CD4-positive, CD25-positive, alpha-beta regulatory T cell (primary cell): ENCODE data around the gene CCL27. TPM values are rescaled to one million over a fixed set of nuclear protein-coding genes. Genes with fewer than 3 reads are reported as not detected.
"Not testable (repeated sequence)": the region's sequence is repeated elsewhere in the genome, so short reads cannot be mapped to it uniquely, and the experiment has no call there.

Experiments used
- ATAC-seq, 2 donors: fragments of 150-1000 bp; cut with Tn5 transposase; one replicate each; pipeline ENCODE4 v1.10.0; 2021; ENCODE audit warnings: low read depth in 2 of 2, moderate number of reproducible peaks in 2 of 2, moderate library complexity in 1 of 2
- DNase-seq, 3 donors: peaks; one replicate each; pipeline versions ENCODE4 v3.0.0 to v3.0.0-alpha.2; 2012 to 2022; ENCODE audit warnings: mixed read lengths in 1 of 3
- H3K27ac ChIP-seq: one replicate; pipeline ENCODE4 v1.7.0; 2013; ENCODE audit warnings: mild to moderate bottlenecking, low read length; ENCODE audit not compliant: insufficient read depth, poor library complexity, severe bottlenecking
- H3K27me3 ChIP-seq: one replicate; pipeline ENCODE4 v1.7.0; 2013; ENCODE audit warnings: low read length; ENCODE audit not compliant: control insufficient read depth, insufficient read depth
- H3K36me3 ChIP-seq: one replicate; pipeline ENCODE4 v1.7.0; 2013; ENCODE audit warnings: mild to moderate bottlenecking, low read length, moderate library complexity; ENCODE audit not compliant: control insufficient read depth, insufficient read depth
- H3K4me1 ChIP-seq: 2 replicates; pipeline ENCODE4 v1.7.0; 2013; ENCODE audit warnings: mild to moderate bottlenecking, low read length; ENCODE audit not compliant: insufficient read depth, control insufficient read depth, poor library complexity, severe bottlenecking
- H3K4me3 ChIP-seq: one replicate; pipeline ENCODE4 v1.7.0; 2013; ENCODE audit warnings: low read depth, mild to moderate bottlenecking, low read length, moderate library complexity
- H3K9me3 ChIP-seq, 2 experiments: 1 replicate in 1 of 2; 2 replicates in 1 of 2; pipeline ENCODE4 v1.7.0; 2013; ENCODE audit warnings: low read length in 2 of 2, mild to moderate bottlenecking in 1 of 2, moderate library complexity in 1 of 2; ENCODE audit not compliant: control insufficient read depth in 2 of 2
- H3K27ac Mint-ChIP-seq, 3 donors: one replicate each; pipeline ENCODE4 v1.8.0; 2020 to 2022; ENCODE audit warnings: mild to moderate bottlenecking in 3 of 3, mixed read lengths in 3 of 3, moderate library complexity in 2 of 3
- H3K27me3 Mint-ChIP-seq: one replicate; pipeline ENCODE4 v1.8.0; 2022; ENCODE audit warnings: mild to moderate bottlenecking, mixed read lengths
- H3K36me3 Mint-ChIP-seq: one replicate; pipeline ENCODE4 v1.8.0; 2020; ENCODE audit warnings: mixed read lengths
- H3K4me1 Mint-ChIP-seq, 4 donors: one replicate each; pipeline ENCODE4 v1.8.0; 2020 to 2022; ENCODE audit warnings: mixed read lengths in 4 of 4, mild to moderate bottlenecking in 1 of 4
- H3K4me3 Mint-ChIP-seq, 4 donors: one replicate each; pipeline ENCODE4 v1.8.0; 2020 to 2022; ENCODE audit warnings: mild to moderate bottlenecking in 4 of 4, mixed read lengths in 4 of 4, moderate library complexity in 3 of 4
- H3K9me3 Mint-ChIP-seq, 7 donors: one replicate each; pipeline ENCODE4 v1.8.0; 2020 to 2022; ENCODE audit warnings: mixed read lengths in 7 of 7, mild to moderate bottlenecking in 3 of 7, moderate library complexity in 2 of 7
- polyA plus RNA-seq, 4 donors: library from polyadenylated mRNA; unstranded; fragments of 300-500 nt; fragmentation: Illumina TruSeq; gene quantifications; one replicate each; pipeline ENCODE4 v1.2.3, GENCODE V29; 2021
- total RNA-seq: library from RNA; stranded (reverse); gene quantifications from one replicate; pipeline ENCODE4 v1.2.3, GENCODE V29; 2022

CCL27 gene
- total and polyA plus RNA-seq, 5 donors from 2014 or later: 0.28 TPM; not detected in 4

- H3K4me3 ChIP-seq: peak overlapping the region; percentile 84
These were observed 15.4 kb downstream of the CCL27 start for GRCh38 chr9:34647084-34647403.

GRCh38 chr9:34646211-34647083 lies 16.0 kb downstream of the CCL27 start, which contains the start of gene GALT:
GALT (plus strand) TSS chr9:34646675; CDS start chr9:34646705, 30 bp downstream.
- Mint-ChIP-seq H3K9me3 (peaks cover 0 to 3% (median 0%) of the 10 kb centered on the region in 7 donors), H3K4me1 (peaks cover 0 to 44% (median 32%) of the 10 kb centered on the region in 4 donors), H3K36me3 (peaks cover 16% of the 10 kb centered on the region), H3K4me3 (peak within 1 kb of the TSS; percentile 93 to 100 (median 96)), H3K27ac (peak within 1 kb of the TSS; percentile 90 to 93 (median 92)), H3K27me3 (no peaks in the 10 kb centered on the region)
- Histone ChIP-seq H3K27me3 (no peaks in the 10 kb centered on the region), H3K4me3 (peak within 1 kb of the TSS; percentile 84), H3K36me3 (peaks cover 28% of the 10 kb centered on the region), H3K27ac (peak within 1 kb of the TSS; percentile 78), H3K4me1 (peaks cover 27% of the 10 kb centered on the region), H3K9me3 (no peaks in the 10 kb centered on the region)
- ATAC-seq (peak; percentile 85 to 87), DNase-seq (peak; percentile 90 to 94 (median 92))

More at GRCh38 chr9:34647084-34647403, 15.4 kb downstream of the CCL27 start:
- Mint-ChIP-seq H3K4me1 (peaks cover 0 to 49% (median 35%) of the 10 kb centered on the region in 4 donors), H3K4me3 (peak overlapping the region; percentile 93 to 100 (median 96)), H3K27ac (peak overlapping the region; percentile 86 to 93 (median 92)), H3K27me3 (no peaks in the 10 kb centered on the region), H3K36me3 (peaks cover 16% of the 10 kb centered on the region), H3K9me3 (peaks cover 0 to 3% (median 0%) of the 10 kb centered on the region in 7 donors)
- Histone ChIP-seq H3K36me3 (peaks cover 31% of the 10 kb centered on the region), H3K4me1 (peaks cover 27% of the 10 kb centered on the region), H3K27me3 (no peaks in the 10 kb centered on the region), H3K27ac (peak overlapping the region; percentile 78), H3K9me3 (no peaks in the 10 kb centered on the region)
- DNase-seq (no peak), ATAC-seq (no peak)

GRCh38 chr9:34644766-34645314 lies 17.6 kb downstream of the CCL27 start:
- Mint-ChIP-seq H3K9me3 (peaks cover 0 to 3% (median 0%) of the 10 kb centered on the region in 7 donors), H3K27ac (no peak overlapping the region), H3K27me3 (no peaks in the 10 kb centered on the region), H3K36me3 (peaks cover 16% of the 10 kb centered on the region), H3K4me1 (peaks cover 0 to 33% (median 28%) of the 10 kb centered on the region in 4 donors), H3K4me3 (peak overlapping the region in 3 of 4 donors; percentile 11 to 80 (median 70))
- no peaks in the 10 kb centered on the region for H3K9me3 ChIP-seq
- no peak for DNase-seq
- H3K27me3 ChIP-seq: no peaks in the 10 kb centered on the region
- no peak for ATAC-seq
- H3K27ac ChIP-seq: no peak overlapping the region
- peaks cover 13% of the 10 kb centered on the region for H3K36me3 ChIP-seq
- H3K4me1 ChIP-seq: peaks cover 27% of the 10 kb centered on the region
- H3K4me3 ChIP-seq: no peak overlapping the region

DNA sequence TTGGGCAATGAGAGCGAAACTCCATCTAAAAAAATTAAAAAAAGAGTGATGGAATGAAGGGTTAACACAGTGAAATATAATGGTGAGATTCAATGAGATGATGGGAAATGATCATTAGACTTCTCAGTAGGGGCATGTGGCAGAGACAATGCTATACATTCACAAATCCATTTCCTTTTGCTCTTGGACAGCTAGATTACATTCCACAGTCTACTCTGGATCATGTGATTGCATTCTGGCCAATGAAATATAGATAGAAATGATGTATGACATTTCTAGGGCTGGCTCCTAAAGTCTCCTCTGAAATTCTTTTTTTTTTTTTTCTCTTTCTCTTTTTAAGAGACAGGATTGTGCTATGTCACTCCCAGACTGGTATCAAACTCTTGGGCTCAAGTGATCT lies 19.8 kb downstream of the CCL27 start:
- ATAC-seq: no peak
- Mint-ChIP-seq H3K36me3 (peaks cover under 1% of the 10 kb centered on the region), H3K4me3 (peak overlapping the region in 1 of 4 donors; percentile 66), H3K27ac (no peak overlapping the region), H3K27me3 (no peaks in the 10 kb centered on the region), H3K9me3 (no peaks in the 10 kb centered on the region), H3K4me1 (peaks cover 4 to 28% (median 23%) of the 10 kb centered on the region in 4 donors)
- H3K36me3 ChIP-seq: no peaks in the 10 kb centered on the region
- no peaks in the 10 kb centered on the region for H3K27me3 ChIP-seq
- H3K9me3 ChIP-seq: no peaks in the 10 kb centered on the region
- H3K27ac ChIP-seq: no peak overlapping the region
- peaks cover 22% of the 10 kb centered on the region for H3K4me1 ChIP-seq
- no peak overlapping the region for H3K4me3 ChIP-seq
- no peak for DNase-seq

DNA sequence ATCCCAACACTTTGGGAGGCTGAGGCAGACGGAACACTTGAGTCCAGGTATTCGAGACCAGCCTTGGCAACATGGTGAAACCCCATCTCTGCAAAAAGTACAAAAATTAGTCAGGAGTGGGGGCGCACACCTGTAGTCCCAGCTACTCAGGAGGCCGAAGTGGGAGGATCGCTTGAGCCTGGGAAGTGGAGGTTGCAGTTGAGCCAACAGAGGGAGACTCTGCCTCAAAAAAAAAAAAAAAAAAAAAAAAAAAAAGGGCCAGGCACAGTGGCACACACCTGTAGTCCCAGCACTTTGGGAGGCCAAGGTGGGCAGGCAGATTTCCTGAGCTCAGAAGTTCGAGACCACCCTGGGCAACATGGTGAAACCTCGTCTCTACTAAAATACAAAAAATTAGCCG lies 23.1 kb downstream of the CCL27 start:
- H3K27ac Mint-ChIP-seq, H3K27me3 ChIP-seq, H3K36me3 Mint-ChIP-seq, ATAC-seq, H3K4me3 ChIP-seq, DNase-seq, H3K27ac ChIP-seq, H3K36me3 ChIP-seq, H3K9me3 ChIP-seq, H3K27me3 Mint-ChIP-seq, H3K9me3 Mint-ChIP-seq: not testable (repeated sequence)
- H3K4me1 ChIP-seq: peaks cover 30% of the 10 kb centered on the region
- Mint-ChIP-seq H3K4me3 (peak overlapping the region in 1 of 4 donors; percentile 98), H3K4me1 (peaks cover 4 to 39% (median 16%) of the 10 kb centered on the region in 4 donors)

DNA sequence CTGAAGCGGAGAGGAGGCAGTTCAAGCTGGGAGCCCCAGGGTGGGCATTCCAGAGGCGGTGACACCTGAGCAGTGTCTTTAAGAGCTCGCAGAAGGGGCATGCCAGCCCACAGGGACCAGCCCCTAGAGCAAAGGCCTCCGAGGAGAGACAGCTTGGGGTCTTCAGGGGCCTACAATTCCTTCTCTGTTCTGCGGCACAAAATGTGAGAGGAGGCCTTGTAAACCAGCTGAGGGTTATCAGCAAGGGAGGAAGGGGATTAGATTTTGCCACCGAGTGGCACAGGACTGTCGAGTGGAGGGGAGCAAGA lies 24.4 kb downstream of the CCL27 start:
- H3K27me3 Mint-ChIP-seq: no peaks in the 10 kb centered on the region
- Histone ChIP-seq H3K4me3 (peak overlapping the region; percentile 78), H3K9me3 (no peaks in the 10 kb centered on the region), H3K36me3 (no peaks in the 10 kb centered on the region), H3K4me1 (peaks cover 30% of the 10 kb centered on the region), H3K27me3 (no peaks in the 10 kb centered on the region), H3K27ac (peak overlapping the region; percentile 74)
- peak overlapping the region; percentile 91 to 98 (median 94) for H3K4me3 Mint-ChIP-seq
- no peaks in the 10 kb centered on the region for H3K9me3 Mint-ChIP-seq
- H3K27ac Mint-ChIP-seq: peak overlapping the region; percentile 93 to 99 (median 97)
- H3K36me3 Mint-ChIP-seq: peaks cover 4% of the 10 kb centered on the region
- H3K4me1 Mint-ChIP-seq: peaks cover 9 to 46% (median 19%) of the 10 kb centered on the region in 4 donors
- DNase-seq (no peak), ATAC-seq (no peak)

DNA sequence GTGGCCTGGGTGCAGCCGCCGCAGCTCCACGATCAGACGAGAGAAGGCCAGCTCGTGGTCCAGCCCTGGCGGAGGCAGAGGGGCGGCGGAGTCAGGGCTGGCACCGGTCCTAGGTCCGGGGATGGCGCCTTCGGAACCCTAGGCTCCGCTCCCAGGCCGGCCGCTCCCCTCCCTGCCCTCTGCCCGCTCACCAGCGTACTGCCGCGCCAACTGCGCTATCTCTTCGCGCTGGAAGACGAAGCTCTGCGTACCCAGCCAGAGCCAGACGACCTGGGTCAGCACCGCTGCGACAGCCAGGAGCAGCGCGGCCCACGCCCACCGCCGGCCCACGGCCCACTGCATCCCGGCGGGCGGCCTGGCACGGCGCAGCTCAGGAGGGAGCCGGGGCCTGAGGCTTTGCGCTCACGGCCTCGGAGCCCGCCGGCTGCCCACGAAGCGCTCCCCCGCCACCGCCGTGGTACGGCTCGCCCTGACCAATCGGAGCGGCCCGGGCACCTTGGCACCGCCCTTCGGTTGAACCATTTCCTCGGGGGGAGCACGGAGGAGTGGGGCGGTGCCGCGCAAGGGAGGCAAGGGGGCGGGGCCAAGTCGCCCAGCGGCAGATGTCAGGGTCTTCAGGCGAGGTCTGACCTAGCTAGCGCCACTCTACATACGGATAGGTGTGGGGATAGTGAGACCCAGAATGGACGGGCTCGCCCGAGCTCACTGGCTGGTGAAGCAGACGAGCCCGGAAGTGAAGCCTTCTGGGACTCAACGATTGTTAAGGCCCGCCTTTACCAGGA lies 24.9 kb downstream of the CCL27 start, which contains the start of gene SIGMAR1:
SIGMAR1 (minus strand) TSS at position 432 of the 782 bp plus-strand sequence; CDS start at position 342, 90 bp downstream.
- Mint-ChIP-seq H3K27ac (peak within 1 kb of the TSS; percentile 93 to 99 (median 97)), H3K36me3 (peaks cover 4% of the 10 kb centered on the region), H3K4me1 (peaks cover 9 to 48% (median 21%) of the 10 kb centered on the region in 4 donors), H3K4me3 (peak within 1 kb of the TSS; percentile 91 to 98 (median 94)), H3K9me3 (no peaks in the 10 kb centered on the region), H3K27me3 (no peaks in the 10 kb centered on the region)
- Histone ChIP-seq H3K27me3 (no peaks in the 10 kb centered on the region), H3K27ac (peak within 1 kb of the TSS; percentile 74), H3K9me3 (no peaks in the 10 kb centered on the region), H3K36me3 (no peaks in the 10 kb centered on the region), H3K4me3 (peak within 1 kb of the TSS; percentile 78), H3K4me1 (peaks cover 30% of the 10 kb centered on the region)
- ATAC-seq: peak; percentile 92 to 94
- DNase-seq: peak; percentile 90 to 96 (median 96)
